ENCODE results near the gene NME1.
A peak's percentile ranks its signal among the peaks of the same experiment; 100 is the strongest.
"Not testable (repeated sequence)": the region's sequence is repeated elsewhere in the genome, so short reads cannot be mapped to it uniquely, and the experiment has no call there.

The NME1 gene

DNA sequence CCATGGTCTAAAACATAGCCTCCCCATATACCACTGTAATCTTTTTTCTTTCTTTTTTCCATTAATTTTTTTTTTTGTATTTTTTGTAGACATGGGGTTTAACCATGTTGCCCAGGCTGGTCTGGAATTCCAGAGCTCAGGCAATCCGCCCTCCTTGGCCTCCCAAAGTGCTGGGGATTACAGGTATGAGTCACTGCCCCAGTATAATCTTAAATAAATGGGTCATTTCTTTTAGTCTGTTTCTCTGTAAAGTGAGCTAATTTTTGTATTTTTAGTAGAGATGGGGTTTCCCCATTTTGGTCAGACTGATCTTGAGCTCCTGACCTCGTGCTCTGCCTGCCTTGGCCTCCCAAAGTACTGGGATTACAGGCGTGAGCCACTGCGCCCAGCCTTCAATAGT, 5.7 kb upstream of the NME1 start:
- DNase-seq: no peak

DNA sequence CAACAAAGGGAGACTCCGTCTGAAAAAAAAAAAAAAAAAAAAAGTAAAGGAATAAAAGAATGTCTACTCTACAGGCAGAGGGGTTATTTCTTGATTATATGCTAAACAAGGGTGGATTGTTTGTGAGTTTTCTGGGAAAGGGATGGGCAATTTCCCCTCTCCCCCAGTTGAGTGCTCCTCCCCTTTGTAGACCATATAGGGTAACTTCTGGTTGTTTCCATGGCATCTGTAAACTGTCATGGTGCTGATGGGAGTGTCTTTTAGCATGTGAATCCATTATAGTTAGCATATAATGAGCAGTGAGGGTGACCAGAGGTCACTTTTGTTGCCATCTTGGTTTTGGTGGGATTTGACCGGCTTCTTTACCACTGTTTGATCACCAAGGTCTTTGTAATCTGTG, 4.2 kb upstream of the NME1 start:
- no peak for DNase-seq

DNA sequence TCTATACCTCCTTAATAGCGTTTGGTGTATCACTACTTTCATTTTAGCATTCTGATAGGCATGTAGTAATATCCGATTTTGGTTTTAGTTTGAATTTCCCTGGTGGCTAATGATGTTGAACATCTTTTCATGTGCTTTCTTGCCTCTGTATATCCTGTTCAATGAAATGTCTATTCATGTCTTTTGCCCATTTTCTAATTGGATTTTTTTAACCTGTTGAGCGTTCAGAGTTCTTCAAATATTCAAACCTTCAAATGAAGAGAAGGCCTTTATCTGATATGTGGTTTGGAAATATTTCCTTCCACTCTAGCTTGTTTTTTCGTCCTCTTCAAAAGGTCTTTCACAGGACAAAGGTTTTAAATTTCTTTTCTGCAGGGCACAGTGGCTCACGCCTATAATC, 2.4 kb upstream of the NME1 start:
- no peak for DNase-seq

DNA sequence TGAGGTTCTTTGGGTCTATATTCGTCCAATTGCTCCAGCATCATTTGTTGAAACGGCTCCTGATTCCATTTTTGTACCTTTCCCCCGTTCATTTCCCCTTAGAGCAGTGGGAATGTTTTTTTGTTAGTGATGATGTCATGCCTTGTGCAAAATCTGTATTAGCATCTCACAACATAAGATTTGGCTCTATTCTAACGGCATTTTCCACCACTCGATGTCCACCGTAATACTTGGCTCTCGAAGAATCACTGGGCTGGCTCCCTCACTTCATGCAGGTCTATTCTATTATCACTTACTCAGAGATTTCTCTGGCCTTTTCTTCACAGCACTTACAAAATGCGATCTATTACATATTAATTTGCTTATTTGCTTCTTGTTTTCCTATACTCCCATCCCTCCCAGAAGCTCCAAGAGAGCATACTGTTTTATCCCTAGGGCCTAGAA, 571 bp upstream of the NME1 start:
- DNase-seq: peak; percentile 43

DNA sequence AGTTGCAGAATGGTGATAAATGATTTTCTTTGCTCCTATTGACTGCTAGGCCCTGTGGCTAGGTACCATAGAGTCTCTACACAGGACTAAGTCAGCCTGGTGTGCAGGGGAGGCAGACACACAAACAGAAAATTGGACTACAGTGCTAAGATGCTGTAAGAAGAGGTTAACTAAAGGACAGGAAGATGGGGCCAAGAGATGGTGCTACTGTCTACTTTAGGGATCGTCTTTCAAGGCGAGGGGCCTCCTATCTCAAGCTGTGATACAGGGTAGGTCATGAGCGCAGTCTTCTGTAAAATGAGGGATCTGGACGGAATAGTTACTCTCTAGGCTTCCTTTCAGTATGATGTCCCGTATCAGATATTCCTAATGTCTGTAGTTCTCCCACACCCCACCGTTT, 817 bp downstream of the NME1 start:
- no peak for DNase-seq

DNA sequence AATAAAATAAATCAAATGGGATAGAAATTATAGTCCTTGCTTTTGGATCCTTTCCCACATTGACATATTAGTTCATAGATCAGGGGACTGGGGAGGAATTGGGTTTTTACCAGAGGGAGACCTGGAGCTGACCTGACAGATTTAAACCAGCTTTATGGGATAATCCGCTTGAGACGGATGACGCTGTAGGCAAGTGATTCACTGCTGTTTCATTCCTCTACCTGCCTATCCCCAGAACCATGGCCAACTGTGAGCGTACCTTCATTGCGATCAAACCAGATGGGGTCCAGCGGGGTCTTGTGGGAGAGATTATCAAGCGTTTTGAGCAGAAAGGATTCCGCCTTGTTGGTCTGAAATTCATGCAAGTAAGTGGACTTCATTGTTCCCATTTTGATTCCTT, 2.1 kb downstream of the NME1 start:
- DNase-seq: no peak

DNA sequence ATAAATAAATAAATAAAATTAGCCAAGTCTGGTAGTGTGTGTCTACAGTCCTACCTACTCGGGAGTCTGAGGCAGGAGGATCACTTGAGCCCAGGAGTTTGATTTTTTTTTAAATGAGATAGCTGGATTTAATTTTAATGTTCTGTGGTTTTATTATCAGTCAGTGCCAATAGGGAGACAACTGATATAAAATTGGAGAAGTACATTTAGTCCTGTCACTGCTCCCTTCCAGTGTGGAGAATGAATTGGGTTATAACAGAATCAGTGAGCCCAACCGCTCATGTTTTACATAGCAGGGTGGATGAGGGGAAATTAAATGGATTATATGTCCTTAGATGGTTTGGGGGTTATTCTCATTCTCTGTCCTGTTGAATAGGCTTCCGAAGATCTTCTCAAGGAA, 6.2 kb downstream of the NME1 start:
- DNase-seq: no peak

DNA sequence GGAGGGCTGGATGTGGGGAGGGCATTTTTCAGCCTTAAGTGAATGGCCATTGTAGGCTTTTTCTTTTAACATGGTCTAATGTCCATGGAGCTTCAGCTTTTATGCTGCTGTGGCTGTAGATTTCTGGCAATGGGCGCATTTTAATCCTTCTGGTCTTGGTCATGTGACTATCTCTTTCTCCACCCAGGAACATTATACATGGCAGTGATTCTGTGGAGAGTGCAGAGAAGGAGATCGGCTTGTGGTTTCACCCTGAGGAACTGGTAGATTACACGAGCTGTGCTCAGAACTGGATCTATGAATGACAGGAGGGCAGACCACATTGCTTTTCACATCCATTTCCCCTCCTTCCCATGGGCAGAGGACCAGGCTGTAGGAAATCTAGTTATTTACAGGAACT, 8.2 kb downstream of the NME1 start:
- DNase-seq: no peak

DNA sequence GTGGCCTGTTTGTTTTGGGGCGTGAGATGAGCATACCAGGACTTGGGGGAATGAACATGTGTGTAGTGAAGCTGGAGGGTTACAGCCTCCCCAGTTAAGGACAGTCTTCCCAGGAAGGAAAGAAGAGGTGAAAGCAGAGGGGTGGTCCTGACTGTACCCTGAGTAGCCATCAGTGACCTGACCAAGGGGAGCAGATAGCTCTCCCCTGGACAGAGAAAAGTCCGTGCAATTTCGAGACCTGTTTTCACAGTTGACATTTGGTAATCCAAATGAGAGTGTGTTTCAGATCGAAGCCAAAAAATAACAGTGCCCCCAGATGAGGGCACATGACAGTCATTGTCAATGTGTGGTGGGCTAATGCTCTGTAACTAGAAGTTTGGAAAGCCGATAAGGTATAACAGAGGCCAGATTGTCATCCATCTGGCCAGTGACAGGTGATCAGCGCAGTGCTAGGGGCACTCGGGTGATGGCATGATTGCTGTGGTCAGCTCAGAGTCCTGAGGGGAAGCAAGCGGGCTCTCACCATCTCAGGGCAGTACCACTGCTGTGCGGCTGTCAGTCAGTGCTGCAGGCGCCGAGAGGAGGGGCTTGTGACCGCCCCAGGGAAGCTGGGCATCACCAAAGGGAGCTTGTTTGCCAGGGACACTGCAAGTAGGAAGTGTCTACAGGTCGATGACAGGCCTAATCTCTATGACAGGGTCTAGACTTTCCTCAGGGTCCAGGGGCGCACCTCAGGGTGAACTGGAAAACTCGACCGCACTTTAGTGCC, 11.7 kb downstream of the NME1 start:
- peak; percentile 10 for DNase-seq

DNA sequence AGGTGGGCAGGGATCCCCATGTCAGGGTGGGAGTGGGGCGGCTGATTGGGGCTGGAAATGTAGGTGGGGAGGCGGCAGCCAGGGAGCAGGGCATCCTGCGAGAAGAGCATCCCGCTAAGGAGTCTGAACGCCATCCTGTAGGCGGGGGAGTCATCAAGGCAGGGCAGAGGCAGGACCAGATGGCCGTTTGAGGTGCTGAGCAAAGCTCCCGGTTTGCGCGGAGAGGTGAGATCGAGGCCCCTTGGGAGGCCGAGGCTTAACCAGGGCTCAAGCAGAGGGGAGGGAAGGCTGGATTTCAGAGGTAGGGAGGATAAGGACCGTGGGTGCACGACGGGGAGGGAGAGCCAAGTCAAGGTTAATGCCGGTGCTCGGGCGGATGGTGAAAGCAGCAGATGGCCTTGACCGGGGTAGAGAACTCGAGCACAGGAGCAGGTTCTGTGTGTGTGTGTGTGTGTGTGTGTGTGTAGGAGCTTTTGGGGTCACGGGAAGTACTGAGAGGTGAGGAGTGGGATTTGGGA, 12.4 kb downstream of the NME1 start:
- DNase-seq: no peak

DNA sequence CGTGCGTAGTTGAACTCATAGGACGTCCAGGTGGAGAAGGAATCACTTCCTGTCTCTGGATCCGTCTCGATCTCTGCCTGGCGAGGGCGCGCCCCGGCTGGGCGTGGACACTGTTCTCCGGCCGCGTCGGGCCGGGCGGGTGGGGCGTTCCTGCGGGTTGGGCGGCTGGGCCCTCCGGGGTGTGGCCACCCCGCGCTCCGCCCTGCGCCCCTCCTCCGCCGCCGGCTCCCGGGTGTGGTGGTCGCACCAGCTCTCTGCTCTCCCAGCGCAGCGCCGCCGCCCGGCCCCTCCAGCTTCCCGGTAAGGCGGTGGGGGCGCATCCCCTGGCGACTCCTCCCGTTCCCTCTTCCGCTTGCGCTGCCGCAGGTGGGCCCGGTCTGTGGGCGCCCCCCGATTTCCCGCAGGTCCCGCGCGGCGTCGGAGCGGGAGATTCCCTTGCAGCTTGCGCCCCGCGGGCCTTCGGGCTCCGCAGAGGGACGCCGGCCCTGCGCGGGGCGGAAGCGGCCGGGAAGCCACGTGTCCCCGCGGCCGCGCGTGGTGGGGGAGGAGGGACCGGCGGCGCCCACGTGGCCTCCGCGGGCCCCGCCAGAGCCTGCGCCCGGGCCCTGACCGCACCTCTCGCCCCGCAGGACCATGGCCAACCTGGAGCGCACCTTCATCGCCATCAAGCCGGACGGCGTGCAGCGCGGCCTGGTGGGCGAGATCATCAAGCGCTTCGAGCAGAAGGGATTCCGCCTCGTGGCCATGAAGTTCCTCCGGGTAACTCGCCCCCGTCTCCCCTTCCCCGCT, 13.0 kb downstream of the NME1 start, which contains the start of gene NME2:
Gene NME2, plus strand, starts transcription at position 214 of the 789 bp plus-strand sequence. Its CDS starts 420 bp downstream, at position 634.
- peak; percentile 62 for DNase-seq

DNA sequence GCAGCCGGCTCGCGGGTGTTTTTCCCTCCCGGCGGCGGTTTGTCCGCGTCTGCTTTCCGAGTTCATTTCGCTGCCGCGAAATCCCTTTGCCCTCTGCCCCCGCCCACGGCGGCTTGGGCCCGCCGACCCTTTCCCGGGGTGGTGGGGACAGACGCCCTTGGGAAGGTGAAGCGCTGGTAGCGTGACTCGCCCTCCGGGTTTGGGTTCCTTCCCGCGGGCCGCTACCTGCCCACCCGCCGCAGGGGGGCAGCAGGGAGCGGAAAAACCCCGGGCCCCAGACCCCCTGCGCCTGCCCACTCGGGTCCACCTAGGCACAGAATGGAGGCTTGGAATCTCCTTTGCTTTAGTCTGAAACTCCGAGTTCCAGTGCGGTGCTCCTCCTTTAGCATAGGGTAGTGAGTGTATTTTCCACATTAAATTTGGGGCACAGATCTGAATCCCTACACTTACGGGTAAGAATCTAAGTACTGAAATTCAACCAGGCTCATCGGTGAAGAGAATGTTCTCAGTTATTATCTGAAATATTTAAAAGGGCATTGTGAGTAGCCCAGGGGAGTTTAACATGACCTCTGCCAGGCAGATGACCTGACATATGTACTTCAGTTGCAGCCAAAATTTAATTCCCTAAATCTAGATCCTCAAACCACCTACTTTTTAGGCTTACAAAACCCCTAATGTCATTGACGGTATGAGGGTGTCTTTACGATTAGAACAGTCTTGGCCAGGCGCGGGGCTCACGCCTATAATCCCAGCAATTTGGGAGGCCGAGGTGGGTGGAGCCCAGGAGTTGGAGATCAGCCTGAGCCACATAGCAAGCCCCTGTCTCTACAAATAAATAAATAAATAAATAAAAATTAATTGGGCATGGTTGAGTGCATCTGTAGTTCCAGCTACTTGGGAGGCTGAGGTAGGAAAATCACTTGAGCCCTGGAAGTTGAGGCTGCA, 13.9 kb downstream of the NME1 start:
- peak; percentile 19 for DNase-seq

DNA sequence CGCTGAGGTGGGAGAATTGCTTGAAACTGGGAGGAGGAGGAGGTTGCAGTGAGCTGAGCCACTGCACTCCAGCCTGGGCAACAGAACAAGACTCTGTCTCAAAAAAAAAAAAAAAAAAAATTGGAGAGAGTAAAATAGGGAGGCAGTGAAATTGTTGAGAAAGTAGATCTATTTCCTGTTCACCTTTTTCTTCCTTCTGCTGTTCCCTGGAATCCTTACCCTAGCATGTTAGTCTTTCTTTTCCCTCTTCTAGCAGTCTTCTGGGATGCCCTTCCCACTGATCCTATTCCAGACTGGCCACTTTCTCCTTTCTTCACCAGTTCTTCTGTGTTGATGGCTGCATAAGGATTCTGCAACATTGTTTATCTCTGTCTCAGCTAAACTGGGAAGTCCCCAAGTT, 16.0 kb downstream of the NME1 start:
- DNase-seq: no peak

DNA sequence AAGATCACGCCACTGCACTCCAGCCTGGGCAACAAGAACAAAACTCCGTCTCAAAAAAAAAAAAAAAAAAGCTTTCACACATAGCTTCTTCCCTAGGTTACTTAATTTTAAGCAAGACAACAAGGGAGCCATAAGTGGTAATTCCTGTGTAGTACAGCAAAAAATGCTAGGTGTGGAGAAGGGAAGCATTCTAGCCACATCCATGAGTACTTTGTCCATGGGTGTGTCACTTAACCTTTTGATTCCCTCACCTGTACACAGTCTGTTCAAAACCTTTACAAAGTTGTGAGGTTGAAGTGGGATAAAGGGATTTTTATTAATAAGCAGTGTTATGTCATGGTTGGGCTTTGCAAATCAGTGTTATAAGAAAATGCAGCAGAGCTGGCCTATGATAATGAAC, 17.4 kb downstream of the NME1 start:
- DNase-seq: no peak

DNA sequence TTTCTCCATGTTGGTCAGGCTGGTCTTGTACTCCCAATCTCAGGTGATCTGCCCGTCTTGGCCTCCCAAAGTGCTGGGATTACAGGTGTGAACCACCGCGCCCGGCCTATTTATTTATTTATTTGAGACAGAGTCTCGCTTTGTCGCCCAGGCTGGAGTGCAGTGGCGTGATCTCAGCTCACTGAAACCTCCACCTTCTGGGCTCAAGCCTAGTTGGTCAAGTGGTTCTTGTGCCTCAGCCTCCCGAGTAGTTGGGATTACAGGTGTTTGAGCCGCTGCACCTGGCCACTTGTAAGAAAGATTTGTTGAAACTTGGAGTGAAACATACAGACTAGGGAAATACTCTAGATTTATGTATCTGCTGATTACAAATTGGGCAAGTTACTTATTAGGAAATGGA, 18.7 kb downstream of the NME1 start:
- not testable (repeated sequence) for DNase-seq

DNA sequence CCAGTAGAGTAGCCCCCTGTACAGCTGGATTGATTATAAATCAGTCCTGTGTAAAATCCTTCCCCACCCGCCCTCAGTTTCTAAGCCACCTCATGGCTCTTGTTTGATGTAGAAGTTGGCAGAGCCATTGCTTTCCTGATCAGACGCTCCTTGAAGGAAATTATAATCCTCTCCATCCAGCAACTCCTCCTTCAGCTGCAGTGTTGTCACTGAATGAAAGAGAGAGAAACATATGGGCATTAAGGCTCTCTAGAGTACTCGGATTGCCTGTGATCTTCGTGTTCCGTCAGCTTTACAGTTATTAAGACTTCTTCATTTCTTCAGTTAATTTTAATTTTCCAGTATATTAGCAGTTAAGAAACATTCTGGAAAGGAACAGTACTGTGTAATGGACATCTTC, 27.1 kb downstream of the NME1 start:
- no peak for DNase-seq

DNA sequence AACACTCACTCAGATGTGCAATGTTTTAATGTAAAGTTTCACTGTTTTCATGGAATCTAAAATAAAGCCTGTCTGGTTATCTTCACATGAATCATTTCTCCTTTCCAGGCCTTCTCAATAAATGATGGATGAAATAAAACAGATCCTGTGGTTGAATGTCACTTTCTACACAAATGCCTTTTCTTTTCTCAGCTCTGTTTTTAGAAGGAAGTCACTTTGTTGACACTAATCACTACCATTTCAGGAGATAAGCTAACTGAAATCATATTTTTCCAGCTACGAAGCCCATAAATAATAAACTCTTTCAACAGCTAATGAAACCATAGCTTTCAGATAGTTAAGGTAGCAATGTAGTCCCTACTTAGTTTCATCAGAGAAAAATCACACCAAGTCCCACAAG, 30.8 kb downstream of the NME1 start:
- no peak for DNase-seq

DNA sequence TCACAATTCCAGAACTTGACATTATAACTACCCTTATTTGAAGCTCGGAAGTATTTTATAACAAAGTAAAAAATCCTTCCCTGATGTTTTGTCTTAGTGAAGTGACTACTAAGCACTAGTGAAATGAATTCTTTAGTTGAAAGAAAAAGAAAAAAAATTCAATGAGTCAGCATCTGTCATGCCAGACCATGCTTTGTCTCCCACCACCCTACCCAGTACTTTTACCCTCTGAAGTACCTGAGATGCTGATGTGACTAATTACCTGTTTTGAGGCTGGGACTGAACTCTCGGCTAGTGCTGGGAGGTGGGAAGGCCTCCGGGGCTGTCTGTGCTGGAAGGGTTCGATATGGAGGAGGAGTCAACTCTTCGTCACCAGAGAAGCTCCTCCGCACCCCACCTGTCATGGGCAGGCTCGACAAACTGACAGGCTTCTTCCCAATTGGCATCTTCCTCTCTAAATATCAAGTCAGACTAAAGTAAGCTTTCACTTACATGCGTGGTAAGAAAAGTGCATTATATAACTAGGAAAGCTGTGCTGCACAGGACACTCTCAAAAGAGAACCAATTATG, 32.5 kb downstream of the NME1 start:
- no peak for DNase-seq

DNA sequence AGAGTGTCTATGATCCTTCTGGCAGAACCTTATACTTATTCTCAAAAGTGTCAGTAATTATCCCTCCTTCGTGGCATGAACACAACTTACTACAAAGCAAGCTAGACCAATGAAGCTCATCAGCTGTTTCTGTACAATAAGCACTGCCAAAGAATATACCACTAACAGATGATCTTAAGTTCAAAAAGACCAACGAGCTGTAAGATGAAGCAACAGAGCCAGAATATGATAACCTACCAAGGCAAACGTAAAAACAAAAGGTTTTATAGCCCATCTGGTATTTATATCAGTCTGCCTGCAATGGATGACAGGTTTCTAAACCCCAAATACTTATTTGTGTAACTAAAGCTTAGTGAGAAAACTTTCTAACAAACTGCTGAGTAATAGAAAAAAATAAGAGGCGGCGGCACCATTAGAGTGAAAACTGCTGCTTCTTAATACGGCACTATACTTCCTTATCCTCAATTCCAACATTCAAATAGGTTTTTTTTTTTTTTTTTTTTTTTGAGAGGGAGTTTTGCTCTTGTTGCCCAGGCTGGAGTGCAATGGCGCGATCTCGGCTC, 35.0 kb downstream of the NME1 start:
- DNase-seq: no peak

DNA sequence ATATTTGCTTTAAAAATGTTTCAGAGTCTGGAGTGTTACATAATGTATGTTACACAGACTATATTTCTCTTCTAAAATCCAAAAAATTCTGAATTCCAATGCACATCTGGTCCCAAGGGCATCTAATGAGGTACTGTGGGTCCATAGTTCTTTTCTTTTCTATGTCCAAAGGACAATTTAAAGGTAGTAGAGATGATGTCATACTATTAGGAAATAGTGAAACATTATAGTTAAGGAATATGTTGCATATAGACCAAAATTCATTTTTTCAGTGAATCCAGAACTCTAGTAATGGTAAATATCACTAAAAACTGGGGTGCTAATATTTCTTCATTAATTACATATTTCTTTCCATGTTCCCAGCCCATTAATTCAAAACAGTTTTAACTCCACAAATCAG, 35.8 kb downstream of the NME1 start:
- no peak for DNase-seq

DNA sequence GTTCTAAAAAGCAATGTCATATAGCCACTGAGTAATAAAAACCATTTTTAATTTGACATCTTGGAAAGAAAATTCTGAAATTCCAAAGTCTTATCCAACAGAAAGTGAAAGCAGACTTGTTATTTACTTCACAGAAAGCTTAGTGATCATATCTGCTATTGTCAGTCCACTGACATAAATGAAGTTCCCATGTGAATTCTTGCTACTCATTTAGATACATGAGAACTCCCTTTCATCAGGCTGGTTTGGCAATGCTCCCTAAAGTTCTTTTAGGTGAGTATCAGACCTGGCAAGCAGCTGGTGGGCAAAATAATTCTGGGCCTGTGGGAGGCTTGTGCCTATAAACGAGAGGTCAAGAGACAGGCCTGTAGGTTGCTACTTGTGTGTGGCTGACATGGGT, 36.3 kb downstream of the NME1 start:
- no peak for DNase-seq

DNA sequence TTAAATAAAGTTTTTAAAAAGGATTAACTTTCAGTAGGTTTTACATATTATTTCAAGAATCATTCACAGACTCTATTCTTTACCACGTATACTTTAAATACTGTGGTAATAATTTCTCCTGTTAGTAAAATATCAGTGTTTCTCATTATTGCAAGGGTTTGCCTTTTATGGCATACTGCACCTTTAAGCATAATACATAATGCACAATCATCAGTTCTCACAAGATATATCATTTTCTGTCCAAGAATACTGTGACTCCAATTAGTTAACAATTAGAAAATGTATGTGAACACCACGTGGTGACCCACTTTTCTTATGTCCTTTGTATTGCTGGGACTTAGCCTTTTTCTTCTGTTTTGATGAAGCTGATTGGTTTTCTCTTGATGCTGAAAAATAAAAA, 38.5 kb downstream of the NME1 start:
- DNase-seq: no peak

Measured in NCI-H1105 treated with DMSO at 0.1 percent for 48 hours (cell line).